Measurements from ENCODE around the gene ANTXR1. TPM values are rescaled to one million over a fixed set of nuclear protein-coding genes. Genes with fewer than 3 reads are reported as not detected.

Gene ANTXR1
- total and polyA plus RNA-seq, 2 of the 8 experiments (the other 6 are each of a cell fraction or from before 2014, with no cell fraction given), result 15.8 to 44.3 TPM

DNA sequence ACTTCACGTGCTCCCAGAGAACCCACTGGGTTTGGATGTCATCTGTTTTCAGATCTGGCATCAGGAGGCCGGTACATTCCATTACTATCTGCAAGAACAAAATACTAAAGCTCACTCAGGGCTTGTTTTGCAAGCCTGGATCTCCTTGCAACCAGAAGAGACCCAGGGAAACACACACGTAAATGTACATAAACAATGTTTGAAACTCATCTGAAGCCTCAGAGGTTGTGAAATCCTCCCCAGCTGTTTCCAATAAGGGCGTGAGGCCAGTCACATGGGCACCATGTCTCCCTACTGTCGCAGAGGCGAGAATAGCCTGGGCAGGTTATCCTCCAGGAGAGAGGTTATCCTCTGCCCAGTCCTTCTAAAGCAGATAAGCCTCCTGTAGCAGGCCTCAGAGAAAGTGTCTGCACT is 187.1 kb downstream of the ANTXR1 start (continued):
- TF ChIP-seq EZH2 (IDR thresholded peaks at IDR 0.05; ENCODE audit: low read depth, low read length, severe bottlenecking), result no peak
- TF ChIP-seq POU5F1 (IDR thresholded peaks at IDR 0.05; ENCODE audit: low read depth, low read length), result no peak

Measured in H1 (cell line).